WI38 (cell line): Measurements from ENCODE around the gene LZIC.
"Not testable (repeated sequence)": the region's sequence is repeated elsewhere in the genome, so short reads cannot be mapped to it uniquely, and the experiment has no call there.

Source experiments
- H3K4me3 ChIP-seq: 2 replicates; pipeline ENCODE4 v1.5.1; 2011; ENCODE audit warnings: low read depth, mild to moderate bottlenecking, control low read depth, low read length
- TF ChIP-seq, protein P1 (sequence below): IDR thresholded peaks from 2 replicates; pipeline ENCODE4 v1.5.1; 2012; ENCODE audit warnings: low read depth, mild to moderate bottlenecking, control low read depth, low read length

The LZIC gene

DNA sequence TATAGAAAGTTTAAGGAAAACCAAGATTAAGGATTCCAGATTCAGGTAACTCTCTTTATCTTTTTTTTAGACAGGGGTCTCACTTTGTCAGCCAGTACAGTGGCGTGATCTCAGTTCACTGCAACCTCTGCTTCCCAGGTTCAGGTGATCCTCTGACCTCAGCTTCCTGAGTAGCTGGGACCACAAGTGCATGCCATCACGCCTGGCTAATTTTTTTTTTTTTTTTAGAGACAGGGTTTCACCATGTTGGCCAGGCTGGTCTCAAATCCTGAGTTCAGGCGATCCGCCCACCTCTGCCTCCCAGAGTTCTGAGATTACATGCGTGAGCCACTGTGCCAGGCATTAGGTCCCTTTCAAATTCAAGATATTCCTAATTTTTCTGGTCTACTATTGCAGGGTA is 15.9 kb downstream of the LZIC start:
- TF ChIP-seq, protein P1, sequence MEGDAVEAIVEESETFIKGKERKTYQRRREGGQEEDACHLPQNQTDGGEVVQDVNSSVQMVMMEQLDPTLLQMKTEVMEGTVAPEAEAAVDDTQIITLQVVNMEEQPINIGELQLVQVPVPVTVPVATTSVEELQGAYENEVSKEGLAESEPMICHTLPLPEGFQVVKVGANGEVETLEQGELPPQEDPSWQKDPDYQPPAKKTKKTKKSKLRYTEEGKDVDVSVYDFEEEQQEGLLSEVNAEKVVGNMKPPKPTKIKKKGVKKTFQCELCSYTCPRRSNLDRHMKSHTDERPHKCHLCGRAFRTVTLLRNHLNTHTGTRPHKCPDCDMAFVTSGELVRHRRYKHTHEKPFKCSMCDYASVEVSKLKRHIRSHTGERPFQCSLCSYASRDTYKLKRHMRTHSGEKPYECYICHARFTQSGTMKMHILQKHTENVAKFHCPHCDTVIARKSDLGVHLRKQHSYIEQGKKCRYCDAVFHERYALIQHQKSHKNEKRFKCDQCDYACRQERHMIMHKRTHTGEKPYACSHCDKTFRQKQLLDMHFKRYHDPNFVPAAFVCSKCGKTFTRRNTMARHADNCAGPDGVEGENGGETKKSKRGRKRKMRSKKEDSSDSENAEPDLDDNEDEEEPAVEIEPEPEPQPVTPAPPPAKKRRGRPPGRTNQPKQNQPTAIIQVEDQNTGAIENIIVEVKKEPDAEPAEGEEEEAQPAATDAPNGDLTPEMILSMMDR: no peak
- no peak overlapping the region for H3K4me3 ChIP-seq

- H3K4me3 ChIP-seq: no peak overlapping the region
- TF ChIP-seq, protein P1: no peak
These were observed 20.8 kb downstream of the LZIC start for GRCh38 chr1:9922342-9922741.

- TF ChIP-seq, protein P1: no peak
- no peak overlapping the region for H3K4me3 ChIP-seq
These were observed 22.6 kb downstream of the LZIC start for GRCh38 chr1:9920606-9921005.

GRCh38 chr1:9917901-9918300 is 25.3 kb downstream of the LZIC start:
- TF ChIP-seq, protein P1: no peak
- H3K4me3 ChIP-seq: no peak overlapping the region

DNA sequence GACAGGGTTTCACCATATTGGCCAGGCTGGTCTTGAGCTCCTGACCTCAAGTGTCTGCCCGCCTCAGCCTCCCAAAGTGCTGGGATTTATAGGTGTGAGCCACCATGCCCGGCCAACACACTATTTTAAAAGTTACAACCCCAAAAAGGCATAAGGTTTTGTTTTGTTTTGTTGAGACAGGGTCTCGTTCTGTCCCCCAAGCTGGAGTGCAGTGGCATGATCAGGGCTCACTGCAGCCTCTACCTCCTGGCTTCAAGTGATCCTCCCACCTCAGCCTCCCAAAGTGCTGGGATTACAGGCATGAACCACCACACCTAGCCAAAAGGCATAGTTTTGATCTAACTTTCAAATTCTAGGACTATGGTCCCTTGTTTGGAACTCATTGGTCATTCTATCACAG is 25.7 kb downstream of the LZIC start:
- not testable (repeated sequence) for H3K4me3 ChIP-seq

DNA sequence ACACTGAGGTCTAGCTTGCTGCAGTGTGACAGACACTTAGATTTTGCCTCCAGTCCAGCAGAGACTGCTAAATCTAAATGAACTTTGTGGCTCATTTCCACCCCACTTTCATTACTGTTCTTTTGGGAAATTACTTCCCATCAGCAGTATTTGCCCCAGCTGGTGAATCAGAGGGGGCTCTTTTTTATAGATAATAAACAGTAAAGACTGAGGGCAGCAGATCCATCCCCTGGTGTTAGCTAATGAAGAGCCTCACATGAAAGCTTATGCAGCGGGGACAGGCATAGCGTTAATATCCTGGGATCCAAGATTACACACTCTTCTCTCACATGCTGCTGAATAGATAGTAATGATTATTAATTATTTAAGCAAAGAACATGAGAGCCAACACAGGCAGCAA is 26.7 kb downstream of the LZIC start:
- TF ChIP-seq, protein P1: no peak

DNA sequence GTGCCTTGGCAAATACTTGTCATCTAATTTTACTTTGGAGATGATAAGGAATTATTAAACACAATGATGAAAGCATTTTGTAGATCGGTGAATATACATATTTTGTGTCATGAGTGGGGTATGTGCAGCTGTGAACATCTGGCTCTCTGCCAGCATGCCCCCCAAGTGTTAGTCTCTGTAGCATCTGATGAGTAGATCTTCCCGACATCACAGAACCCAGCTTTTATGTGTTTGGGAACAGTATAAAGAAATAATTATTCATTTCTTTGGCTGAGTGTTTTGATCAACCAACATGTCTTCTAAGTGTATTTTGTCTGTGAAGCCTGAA is 28.6 kb downstream of the LZIC start:
- H3K4me3 ChIP-seq: no peak overlapping the region
- TF ChIP-seq, protein P1: no peak

More for the DNA sequence above, 26.7 kb downstream of the LZIC start:
- H3K4me3 ChIP-seq: no peak overlapping the region

GRCh38 chr1:9912264-9912936 is 30.8 kb downstream of the LZIC start:
- TF ChIP-seq, protein P1: no peak
- H3K4me3 ChIP-seq: no peak overlapping the region
